Raji (cell line): ENCODE data around the gene HECTD4.

Experiments used
- POLR2A ChIP-seq: IDR thresholded peaks from 2 replicates; pipeline ENCODE4 v1.6.1; 2011; ENCODE audit warnings: low read depth, low read length, control low read depth; ENCODE audit not compliant: insufficient read depth

HECTD4 gene

DNA sequence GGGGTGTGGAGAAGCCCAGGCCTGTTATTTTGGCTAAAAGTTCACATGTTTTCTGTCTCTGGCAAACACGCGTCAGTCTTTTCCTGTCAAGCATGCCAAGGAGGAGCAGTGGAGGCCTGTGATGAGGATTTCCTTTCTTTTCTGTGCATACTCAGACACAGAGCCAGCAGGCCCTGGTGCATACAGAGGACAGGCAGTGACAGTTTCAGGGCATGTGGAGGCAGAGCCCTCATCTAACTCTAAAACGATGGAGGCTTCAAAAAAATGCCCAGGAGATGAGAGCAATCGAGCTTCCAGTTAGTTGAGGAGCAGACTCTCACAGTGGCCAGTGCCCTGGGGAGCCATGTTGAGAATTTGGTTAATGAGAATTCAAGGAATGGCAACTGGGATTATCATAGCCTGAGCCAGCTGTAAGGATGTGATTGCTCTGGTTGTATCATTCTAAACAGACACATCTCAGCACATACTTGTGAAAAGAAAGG, 190.3 kb downstream of the HECTD4 start:
- no peak for TF ChIP-seq POLR2A

DNA sequence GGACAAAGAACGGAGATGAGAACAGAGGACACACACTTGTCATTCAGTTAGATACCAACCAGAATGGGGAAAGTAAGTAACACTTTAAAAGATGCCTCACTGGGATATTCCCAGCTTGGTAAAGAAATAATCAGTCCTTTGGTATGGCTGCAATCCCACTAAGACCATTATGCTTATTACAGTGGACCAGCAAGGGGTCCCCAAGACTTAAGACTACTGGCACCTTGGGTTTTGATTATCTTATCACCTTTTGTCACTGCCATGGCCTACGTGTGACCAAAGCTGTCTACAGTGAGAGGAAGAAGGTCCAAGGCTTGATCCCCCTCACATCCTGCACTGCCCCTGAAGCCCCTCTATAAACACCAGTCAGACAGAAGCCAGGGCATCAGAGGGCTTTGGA, 191.0 kb downstream of the HECTD4 start:
- TF ChIP-seq POLR2A: no peak

DNA sequence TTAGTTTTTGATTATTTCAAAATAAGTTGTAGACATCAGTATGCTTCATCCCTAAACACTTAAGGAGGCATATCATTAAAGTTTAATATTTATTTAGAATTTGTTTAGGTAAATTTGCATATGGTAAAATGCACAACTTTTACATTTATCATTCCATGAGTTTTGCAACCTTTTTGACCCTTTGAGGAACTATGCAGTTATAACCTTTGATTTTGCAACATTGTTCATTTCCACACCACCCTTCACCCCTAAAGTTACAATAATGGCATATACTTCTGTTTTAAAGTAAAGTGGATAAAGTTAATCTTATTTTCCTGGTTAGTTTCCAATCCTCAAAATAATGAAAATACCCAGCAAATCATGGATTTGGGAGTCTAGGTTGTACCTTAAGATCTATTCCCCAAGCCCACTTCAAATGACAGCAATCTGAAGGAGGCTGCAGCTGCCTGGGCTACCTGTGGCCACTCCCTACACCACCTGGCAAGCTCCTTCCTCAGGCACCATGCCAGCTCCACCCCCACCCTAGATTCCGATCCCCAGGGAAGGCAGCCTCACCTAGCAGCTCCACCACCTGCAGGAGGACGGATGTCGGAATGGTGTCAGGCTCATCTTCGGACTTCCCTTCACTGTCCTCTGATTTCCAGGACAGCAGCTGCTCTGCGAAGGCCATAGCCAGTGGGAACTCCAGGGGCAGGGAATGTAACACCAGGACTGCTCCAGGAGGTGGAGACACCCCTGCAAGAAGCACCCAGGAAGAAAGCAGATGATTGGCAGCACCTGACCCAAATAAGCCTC, 191.8 kb downstream of the HECTD4 start:
- no peak for TF ChIP-seq POLR2A

DNA sequence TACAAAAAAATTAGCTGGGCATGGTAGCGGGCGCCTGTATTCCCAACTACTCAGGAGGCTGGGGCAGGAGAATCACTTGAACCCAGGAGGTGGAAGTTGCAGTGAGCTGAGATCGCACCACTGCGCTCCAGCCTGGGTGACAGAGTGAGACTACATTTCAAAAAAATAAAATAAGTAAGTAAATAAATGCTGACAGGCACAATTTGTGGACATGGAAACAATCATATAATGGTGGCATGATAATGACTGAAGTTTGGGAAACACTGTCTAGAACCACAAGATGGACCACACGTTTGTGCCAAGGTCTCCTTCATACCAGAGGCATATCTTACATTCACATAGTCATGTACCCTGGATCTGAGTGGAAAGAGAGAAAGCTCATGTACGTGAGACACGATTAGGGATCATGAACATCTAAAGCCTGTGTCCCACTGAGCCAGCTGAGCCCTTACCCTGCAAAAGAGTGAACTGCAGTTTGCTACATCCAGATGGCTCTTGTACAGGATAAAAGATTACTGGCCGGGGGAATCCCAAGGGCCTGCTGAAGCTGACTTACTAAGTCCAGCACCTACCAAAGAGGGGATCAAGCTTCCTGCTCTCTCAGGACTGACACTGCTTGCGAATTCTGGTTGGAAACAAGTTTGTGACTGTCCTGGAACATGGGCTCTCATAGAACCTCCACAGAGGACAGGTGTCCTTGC, 194.0 kb downstream of the HECTD4 start:
- TF ChIP-seq POLR2A: no peak

DNA sequence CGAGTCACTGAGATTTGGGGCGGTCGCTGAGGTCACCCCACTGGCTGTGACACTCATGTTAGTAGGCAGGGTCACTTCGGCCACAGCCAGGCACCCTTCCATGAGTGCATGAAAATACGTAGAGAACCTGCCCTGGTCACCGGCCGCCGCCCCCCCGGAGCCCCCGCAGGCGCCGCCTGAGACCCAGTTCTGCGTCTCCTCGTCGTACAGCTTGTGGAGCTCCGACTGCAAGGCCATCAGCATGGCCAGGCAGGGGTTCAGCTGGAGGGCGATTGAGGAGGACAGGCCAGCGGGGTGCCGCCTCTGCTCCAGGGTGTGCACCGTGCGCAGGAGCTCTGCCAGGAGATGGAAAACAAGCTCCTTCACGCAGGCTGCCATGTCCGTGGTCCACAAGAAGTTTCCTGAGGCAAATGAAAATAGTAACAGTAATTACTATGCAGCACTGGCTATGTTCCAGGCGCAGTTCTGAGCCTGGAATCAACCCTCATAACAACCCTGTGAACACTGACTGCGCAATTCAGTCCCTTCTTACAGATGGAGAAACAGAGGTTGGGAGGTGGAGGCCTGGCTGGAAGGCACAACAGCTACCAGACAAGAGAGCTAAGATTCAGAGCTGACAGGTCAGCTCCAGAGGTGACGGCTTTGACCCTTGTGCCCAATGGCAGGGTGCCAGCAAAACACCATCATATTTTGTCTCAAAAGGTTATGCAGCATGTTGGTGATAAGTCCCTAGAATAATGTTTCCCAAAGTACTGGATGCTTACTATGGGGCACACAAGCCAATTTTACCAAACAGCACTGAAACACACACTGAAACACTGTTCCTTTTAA, 196.9 kb downstream of the HECTD4 start:
- TF ChIP-seq POLR2A: no peak

DNA sequence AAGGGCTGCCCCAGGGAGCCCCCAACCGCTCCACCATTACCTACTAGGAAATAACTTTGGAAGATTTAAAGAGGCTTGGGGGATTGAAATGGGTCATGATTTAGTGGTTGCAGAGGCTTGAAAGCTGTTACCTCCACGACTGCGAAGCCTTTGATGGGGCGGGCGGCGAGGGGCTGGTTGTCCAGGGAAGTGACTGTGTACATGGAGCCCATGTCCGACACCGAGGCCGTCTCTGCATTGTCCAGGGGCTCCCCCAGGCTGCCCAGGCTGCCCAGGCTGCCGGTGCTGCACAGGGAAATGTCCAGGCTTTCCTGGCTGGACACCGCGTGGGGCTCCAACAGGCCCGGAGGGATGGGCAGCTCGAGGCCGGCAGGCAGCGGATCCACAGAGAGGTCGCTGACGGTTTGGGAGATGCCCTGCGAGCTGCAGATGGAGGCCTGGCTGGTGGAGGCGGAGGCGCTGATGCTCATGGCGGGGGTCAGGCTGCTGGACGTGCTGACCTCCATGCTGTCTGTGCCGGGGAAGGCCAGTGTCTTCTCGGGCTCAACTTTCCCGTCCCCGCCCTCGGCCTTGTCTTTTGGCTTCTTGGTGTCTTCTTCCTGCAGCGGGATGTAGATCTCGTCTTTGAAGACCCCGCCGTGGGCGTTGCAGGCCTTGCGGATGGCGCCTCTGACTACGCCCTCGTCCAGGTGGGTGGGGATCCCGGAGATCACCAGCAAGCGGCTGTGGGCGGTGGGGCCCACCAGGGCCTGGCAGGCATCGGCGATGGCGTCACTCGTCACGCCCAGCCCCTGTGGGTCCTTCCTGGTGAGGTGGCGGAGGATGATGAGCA, 198.0 kb downstream of the HECTD4 start:
- TF ChIP-seq POLR2A: no peak

DNA sequence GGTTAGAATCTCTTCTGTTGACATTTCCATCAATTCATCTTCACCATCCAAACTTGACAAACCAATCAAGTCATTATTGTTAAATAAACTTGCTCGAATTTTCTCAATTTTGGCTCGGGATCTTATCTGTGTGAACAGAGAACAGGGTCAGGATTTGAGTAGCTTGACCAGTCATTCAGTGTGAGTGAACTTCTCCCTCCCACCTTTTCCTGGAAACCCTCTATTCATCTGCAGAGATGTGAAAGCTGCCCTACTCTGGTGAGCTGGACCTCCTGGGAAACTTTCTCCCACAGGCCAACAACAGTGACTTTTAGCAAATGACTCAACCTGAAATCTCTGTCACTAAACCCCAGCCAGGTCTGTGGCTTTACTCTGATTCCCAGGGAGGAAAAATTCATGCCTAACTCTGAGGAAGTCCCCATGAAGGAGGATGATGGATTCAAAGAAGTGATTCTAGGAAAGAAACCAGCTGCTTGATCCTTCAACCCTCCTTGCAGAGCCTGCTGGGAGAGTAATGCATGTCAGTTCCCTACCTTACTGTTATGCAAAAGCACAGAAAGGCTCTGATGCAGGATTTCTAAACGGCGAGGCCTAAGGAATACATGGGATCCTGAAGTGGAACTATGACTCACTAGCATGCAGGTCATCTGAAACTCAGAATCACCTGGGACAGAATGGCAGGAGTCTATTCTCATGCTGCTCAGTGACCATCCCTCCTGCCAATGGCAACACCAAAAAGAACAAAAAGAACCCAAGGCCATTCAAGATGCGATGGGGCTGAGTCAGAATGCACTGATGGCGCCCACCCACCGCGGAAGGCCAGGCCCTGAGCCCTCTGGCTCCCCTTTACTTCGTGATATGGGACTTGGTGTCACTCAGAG, 198.8 kb downstream of the HECTD4 start:
- no peak for TF ChIP-seq POLR2A

DNA sequence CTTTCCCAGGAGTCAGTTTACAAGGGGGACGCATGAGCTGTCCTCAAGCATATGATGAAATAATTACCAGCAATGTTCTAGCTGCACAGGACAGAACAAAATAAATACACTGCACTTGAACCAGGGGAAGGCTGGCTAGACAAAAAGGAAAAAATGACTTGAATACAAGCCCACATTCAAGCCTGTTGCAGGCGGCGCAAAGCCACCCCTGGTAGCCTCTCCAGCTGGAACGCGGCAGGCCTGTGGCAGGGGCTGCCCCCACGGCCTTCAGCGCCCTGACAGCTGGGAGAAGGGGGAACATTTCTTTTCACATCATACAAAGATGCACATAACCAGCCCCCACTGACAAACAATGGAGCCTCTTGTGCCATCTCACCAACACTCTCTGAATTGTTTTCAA, 199.7 kb downstream of the HECTD4 start:
- no peak for TF ChIP-seq POLR2A

DNA sequence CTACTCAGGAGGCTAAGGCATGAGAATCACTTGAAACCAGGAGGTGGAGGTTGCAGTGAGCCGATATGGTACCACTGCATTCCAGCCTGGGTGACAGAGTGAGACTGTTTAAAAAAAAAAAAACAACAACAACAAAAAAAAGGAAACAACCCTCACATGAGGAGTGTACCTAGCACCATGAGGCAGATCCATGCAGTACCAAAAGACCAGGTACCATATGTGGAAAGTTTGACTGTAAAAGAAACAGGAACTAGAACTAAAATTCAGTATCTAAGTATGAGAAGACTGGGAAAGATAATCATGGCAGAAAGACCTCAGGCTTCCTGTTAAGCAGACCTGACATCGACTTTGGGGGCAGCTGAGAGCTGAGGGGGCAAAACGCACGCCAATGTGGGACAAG, 201.8 kb downstream of the HECTD4 start:
- no peak for TF ChIP-seq POLR2A

DNA sequence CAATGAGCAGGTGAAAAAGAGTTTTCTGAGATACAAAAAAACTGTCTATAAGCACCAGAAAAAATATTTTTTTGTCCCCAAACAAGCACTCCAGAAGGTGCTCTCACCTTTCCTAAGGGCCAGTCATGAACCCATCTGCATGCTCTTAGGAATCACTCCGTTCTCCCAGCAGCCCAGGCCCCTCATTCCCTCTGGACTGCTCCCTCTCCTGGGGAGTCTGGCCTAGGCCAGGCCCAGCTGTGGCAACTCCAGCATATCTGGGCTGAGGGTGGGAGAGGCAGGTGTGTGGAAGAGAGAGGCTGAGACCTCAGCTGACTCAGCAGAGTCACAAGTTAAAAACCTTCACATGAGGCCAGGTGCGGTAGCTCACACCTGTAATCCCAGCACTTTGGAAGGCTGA, 202.3 kb downstream of the HECTD4 start:
- no peak for TF ChIP-seq POLR2A

DNA sequence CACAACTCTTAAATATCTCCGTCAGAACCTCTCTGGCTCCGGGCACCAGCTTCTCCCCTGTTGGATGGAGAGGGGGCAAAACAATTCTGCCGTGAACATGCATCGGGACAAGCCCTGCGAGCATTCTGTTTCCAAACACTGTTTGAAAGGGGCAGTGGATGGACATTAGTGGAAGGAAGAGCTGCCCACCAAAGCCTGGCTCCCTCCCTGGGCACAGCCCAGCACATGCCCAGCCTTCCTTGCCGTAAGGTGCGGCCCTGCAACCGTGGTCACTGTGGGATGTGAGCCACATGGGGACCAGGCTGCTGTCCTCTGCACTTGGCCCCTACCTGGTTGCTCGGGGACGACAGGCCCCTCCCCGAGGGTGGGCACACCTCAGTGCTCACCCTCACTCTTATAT, 202.9 kb downstream of the HECTD4 start:
- TF ChIP-seq POLR2A: no peak

DNA sequence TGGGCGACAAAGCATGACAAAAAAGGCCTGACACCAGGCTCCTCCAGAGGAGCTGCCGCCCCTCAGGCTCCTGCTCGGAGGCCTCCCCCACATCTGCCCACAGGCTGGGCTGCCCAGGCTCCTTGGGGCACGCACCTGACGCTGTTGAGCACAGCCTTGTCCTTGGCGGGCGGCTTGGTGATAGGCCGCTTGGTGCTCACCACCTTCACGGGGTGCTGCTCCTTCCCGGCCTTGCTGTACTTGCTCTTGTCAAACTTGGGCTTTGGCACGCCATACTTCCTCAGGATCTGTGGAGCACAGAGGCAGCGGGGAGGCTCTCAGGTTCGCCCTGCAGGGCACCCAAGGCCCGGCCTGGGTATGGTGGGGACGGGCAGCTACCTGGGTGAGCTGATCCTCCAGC, 203.4 kb downstream of the HECTD4 start:
- no peak for TF ChIP-seq POLR2A

DNA sequence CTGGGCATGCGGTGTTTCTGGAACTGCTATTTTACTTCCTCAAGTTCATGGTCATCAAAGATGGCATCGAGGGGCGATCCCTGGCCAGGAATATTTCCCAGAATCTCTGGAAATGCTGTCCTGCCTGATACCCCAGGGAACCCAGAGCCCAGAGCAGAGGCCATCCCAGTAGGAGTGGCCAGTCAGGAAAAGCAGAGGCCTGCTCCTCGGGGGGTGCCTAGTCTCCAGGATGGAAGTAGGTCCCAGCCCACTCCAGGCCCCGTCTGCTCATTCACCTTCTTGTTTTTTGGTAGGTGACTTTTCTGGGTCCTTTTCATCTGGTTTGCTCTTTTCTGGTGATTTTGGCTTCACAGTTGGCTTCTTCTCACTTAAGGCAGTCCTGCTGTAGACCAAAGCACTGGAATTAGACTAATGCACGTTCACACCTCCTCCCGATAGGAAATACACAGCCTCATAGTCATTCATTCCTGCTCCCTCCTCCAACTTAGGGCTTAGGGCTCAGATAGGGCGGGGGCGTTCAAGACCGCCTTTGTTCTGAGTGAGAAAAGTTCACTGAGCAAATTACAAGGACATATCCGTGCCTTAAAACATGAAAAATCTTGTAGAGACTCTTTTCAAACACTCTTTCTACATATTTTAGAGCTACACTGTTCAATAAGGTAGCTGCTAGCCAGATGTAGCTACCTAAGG, 205.8 kb downstream of the HECTD4 start:
- no peak for TF ChIP-seq POLR2A
